ENCODE measurements around the gene IQSEC3.

Gene IQSEC3

DNA sequence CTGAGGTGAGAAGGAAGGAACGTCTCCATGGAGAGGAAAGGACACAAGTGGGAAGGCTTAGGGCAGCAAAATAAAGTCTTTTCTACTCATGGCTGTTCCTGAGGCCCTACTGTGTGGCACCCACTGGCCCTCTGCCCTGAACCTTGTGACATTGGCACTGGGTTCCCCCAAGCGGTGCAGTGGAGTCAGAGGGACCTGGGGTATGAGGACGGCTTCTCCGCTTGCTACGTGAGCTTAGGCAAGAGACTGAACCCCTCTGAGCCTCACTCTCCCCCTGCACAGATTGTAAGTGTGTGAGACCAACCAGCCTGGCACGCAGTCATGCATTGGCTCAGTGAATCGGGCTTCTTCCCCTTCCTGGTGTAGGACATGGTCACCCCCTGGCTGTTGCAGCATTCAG is 127.7 kb downstream of the IQSEC3 start:
- Histone ChIP-seq H3K4me1 (ENCODE audit: control insufficient read depth, insufficient read depth, low read length, poor library complexity, severe bottlenecking) (peaks cover 7% of the 10 kb centered on the region), H3K36me3 (ENCODE audit: control insufficient read depth, insufficient read depth, low read length) (no peaks in the 10 kb centered on the region), H3K9me3 (ENCODE audit: control insufficient read depth, low read length) (no peaks in the 10 kb centered on the region), H3K4me3 (ENCODE audit: extremely low read depth, insufficient read depth, low read length, poor library complexity, severe bottlenecking) (no peak overlapping the region), H3K27ac (ENCODE audit: low read depth, low read length, severe bottlenecking) (no peak overlapping the region)
- 89 to 93% methylated on average over 6 to 7 of the region's 7 CpGs for WGBS, 2 experiments (ENCODE audit: insufficient coverage in 2 of 2)

DNA sequence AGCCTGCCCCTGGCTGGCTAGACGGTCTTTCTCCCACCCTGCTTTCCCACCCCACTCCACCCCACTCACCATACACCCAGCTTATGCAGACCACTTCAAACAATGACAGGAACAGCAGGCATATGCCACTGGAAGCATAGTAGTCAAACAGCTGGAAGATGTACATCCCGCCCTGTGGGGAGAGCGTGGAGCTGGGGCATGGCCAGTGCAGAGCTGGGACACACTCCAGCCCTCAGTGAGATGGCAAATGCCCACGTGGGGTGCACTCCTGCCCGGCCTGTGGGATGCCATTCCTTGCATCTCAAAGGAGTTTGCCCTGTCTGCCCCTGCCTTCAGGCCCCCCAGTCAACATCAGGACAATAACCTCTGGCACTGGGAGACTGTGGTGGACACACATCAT is 128.6 kb downstream of the IQSEC3 start:
- Histone ChIP-seq H3K36me3 (ENCODE audit: control insufficient read depth, insufficient read depth, low read length) (no peaks in the 10 kb centered on the region), H3K4me1 (ENCODE audit: control insufficient read depth, insufficient read depth, low read length, poor library complexity, severe bottlenecking) (peaks cover 12% of the 10 kb centered on the region), H3K27ac (ENCODE audit: low read depth, low read length, severe bottlenecking) (no peak overlapping the region), H3K4me3 (ENCODE audit: extremely low read depth, insufficient read depth, low read length, poor library complexity, severe bottlenecking) (no peak overlapping the region), H3K9me3 (ENCODE audit: control insufficient read depth, low read length) (no peaks in the 10 kb centered on the region)
- WGBS, 2 experiments (ENCODE audit: insufficient coverage in 2 of 2) = 66 to 79% methylated on average over 4 to 5 of the region's 5 CpGs

- H3K9me3 ChIP-seq (ENCODE audit: control insufficient read depth, low read length) = no peaks in the 10 kb centered on the region
- H3K4me3 ChIP-seq (ENCODE audit: extremely low read depth, insufficient read depth, low read length, poor library complexity, severe bottlenecking) = no peak overlapping the region
- peaks cover 12% of the 10 kb centered on the region for H3K4me1 ChIP-seq (ENCODE audit: control insufficient read depth, insufficient read depth, low read length, poor library complexity, severe bottlenecking)
- no peak overlapping the region for H3K27ac ChIP-seq (ENCODE audit: low read depth, low read length, severe bottlenecking)
- WGBS, 2 experiments (ENCODE audit: insufficient coverage in 2 of 2) = 93 to 96% methylated on average over 13 to 14 of the region's 15 CpGs
- no peaks in the 10 kb centered on the region for H3K36me3 ChIP-seq (ENCODE audit: control insufficient read depth, insufficient read depth, low read length)
Measured at GRCh38 chr12:195951-196350, 129.4 kb downstream of the IQSEC3 start.

DNA sequence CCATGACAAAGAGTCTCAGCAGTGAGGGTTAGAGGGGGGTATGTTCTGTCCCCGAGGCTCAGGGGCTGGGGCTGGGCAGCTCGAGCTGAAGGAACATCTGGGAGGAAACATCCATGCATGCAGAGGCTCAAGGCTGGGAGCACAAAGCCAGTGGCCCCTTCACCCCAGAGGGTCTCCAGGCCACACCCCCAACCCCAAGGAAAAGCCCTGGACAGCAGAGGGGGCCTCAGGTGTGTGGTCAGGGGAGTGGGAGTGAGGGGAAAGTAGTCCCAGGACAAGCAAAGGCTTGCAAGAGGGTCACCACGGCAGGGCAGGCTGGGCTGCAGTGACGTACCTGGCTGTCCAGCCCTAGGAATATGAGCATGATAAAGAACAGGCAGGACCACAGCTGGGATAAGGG is 129.9 kb downstream of the IQSEC3 start:
- no peaks in the 10 kb centered on the region for H3K9me3 ChIP-seq (ENCODE audit: control insufficient read depth, low read length)
- H3K4me3 ChIP-seq (ENCODE audit: extremely low read depth, insufficient read depth, low read length, poor library complexity, severe bottlenecking) = no peak overlapping the region
- WGBS, 2 experiments (ENCODE audit: insufficient coverage in 2 of 2) = 57 to 83% methylated on average over 3 to 4 of the region's 4 CpGs
- peaks cover 12% of the 10 kb centered on the region for H3K4me1 ChIP-seq (ENCODE audit: control insufficient read depth, insufficient read depth, low read length, poor library complexity, severe bottlenecking)
- H3K27ac ChIP-seq (ENCODE audit: low read depth, low read length, severe bottlenecking) = no peak overlapping the region
- H3K36me3 ChIP-seq (ENCODE audit: control insufficient read depth, insufficient read depth, low read length) = no peaks in the 10 kb centered on the region

DNA sequence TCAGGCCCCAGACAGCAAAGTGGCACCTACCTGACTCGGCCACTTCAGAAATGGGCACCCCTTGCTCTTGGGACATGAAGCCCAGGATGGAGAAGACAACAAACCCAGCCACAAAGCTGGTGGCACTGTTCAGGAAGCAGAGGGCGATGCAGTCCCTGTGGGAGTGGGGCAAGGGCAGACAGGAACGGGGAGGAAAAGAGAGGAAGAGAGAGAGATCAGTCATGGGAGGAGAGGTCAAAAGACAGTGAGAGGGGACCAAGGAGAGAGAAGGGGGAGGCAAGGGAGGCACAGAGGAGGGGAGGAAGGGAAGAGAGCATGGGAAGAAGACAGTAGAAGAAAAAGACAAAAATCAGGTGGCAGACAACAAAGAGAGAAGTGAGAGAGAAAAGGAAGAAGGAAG is 130.8 kb downstream of the IQSEC3 start:
- Histone ChIP-seq H3K9me3 (ENCODE audit: control insufficient read depth, low read length) (no peaks in the 10 kb centered on the region), H3K27ac (ENCODE audit: low read depth, low read length, severe bottlenecking) (no peak overlapping the region), H3K4me1 (ENCODE audit: control insufficient read depth, insufficient read depth, low read length, poor library complexity, severe bottlenecking) (peaks cover 12% of the 10 kb centered on the region), H3K4me3 (ENCODE audit: extremely low read depth, insufficient read depth, low read length, poor library complexity, severe bottlenecking) (no peak overlapping the region), H3K36me3 (ENCODE audit: control insufficient read depth, insufficient read depth, low read length) (no peaks in the 10 kb centered on the region)
- 86% methylated on average over 3 of the region's 3 CpGs; no CpG with 5 or more reads in 1 of the 2 experiments for WGBS, 2 experiments (ENCODE audit: insufficient coverage in 2 of 2)

- no peaks in the 10 kb centered on the region for H3K36me3 ChIP-seq (ENCODE audit: control insufficient read depth, insufficient read depth, low read length)
- peaks cover 12% of the 10 kb centered on the region for H3K4me1 ChIP-seq (ENCODE audit: control insufficient read depth, insufficient read depth, low read length, poor library complexity, severe bottlenecking)
- no peaks in the 10 kb centered on the region for H3K9me3 ChIP-seq (ENCODE audit: control insufficient read depth, low read length)
- H3K4me3 ChIP-seq (ENCODE audit: extremely low read depth, insufficient read depth, low read length, poor library complexity, severe bottlenecking) = no peak overlapping the region
- 90 to 98% methylated on average over 5 of the region's 11 CpGs for WGBS, 2 experiments (ENCODE audit: insufficient coverage in 2 of 2)
- H3K27ac ChIP-seq (ENCODE audit: low read depth, low read length, severe bottlenecking) = no peak overlapping the region
Measured at GRCh38 chr12:197911-198695, 131.5 kb downstream of the IQSEC3 start.

- no peak overlapping the region for H3K4me3 ChIP-seq (ENCODE audit: extremely low read depth, insufficient read depth, low read length, poor library complexity, severe bottlenecking)
- WGBS, 2 experiments (ENCODE audit: insufficient coverage in 2 of 2) = 80 to 83% methylated on average over 7 to 8 of the region's 9 CpGs
- H3K36me3 ChIP-seq (ENCODE audit: control insufficient read depth, insufficient read depth, low read length) = no peaks in the 10 kb centered on the region
- no peak overlapping the region for H3K27ac ChIP-seq (ENCODE audit: low read depth, low read length, severe bottlenecking)
- peaks cover 13% of the 10 kb centered on the region for H3K4me1 ChIP-seq (ENCODE audit: control insufficient read depth, insufficient read depth, low read length, poor library complexity, severe bottlenecking)
- H3K9me3 ChIP-seq (ENCODE audit: control insufficient read depth, low read length) = no peaks in the 10 kb centered on the region
Measured at GRCh38 chr12:198705-199104, 132.1 kb downstream of the IQSEC3 start.

- Histone ChIP-seq H3K9me3 (ENCODE audit: control insufficient read depth, low read length) (no peaks in the 10 kb centered on the region), H3K4me3 (ENCODE audit: extremely low read depth, insufficient read depth, low read length, poor library complexity, severe bottlenecking) (no peak overlapping the region), H3K27ac (ENCODE audit: low read depth, low read length, severe bottlenecking) (no peak overlapping the region), H3K36me3 (ENCODE audit: control insufficient read depth, insufficient read depth, low read length) (no peaks in the 10 kb centered on the region), H3K4me1 (ENCODE audit: control insufficient read depth, insufficient read depth, low read length, poor library complexity, severe bottlenecking) (peaks cover 19% of the 10 kb centered on the region)
- 74 to 96% methylated on average over 3 of the region's 8 CpGs for WGBS, 2 experiments (ENCODE audit: insufficient coverage in 2 of 2)
Measured at GRCh38 chr12:201361-201760, 134.8 kb downstream of the IQSEC3 start.

- 19 to 29% methylated on average over 9 to 10 of the region's 15 CpGs for WGBS, 2 experiments (ENCODE audit: insufficient coverage in 2 of 2)
- H3K9me3 ChIP-seq (ENCODE audit: control insufficient read depth, low read length) = no peaks in the 10 kb centered on the region
- H3K27ac ChIP-seq (ENCODE audit: low read depth, low read length, severe bottlenecking) = no peak overlapping the region
- no peak overlapping the region for H3K4me3 ChIP-seq (ENCODE audit: extremely low read depth, insufficient read depth, low read length, poor library complexity, severe bottlenecking)
- H3K36me3 ChIP-seq (ENCODE audit: control insufficient read depth, insufficient read depth, low read length) = no peaks in the 10 kb centered on the region
- H3K4me1 ChIP-seq (ENCODE audit: control insufficient read depth, insufficient read depth, low read length, poor library complexity, severe bottlenecking) = peaks cover 19% of the 10 kb centered on the region
Measured at GRCh38 chr12:202081-202731, 135.6 kb downstream of the IQSEC3 start.

DNA sequence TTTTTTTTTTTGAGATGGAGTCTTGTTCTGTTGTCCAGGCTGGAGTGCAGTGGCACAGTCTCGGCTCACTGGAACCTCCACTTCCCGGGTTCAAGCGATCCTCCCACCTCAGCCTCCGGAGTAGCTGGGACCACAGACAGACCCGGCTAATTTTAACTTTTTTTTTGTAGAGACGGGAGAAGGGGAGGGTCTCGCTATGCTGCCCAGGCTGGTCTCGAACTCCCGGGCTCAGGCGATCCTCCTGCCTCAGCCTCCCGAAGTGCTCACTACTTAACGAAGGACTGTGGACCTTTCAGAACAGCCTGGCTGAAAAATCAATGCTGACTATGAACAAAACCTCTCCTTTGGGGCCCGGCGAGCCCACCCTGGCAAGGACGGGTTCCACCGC is 136.5 kb downstream of the IQSEC3 start:
- WGBS, 2 experiments (ENCODE audit: insufficient coverage in 2 of 2) = 48 to 50% methylated on average over 14 to 15 of the region's 16 CpGs
- H3K4me1 ChIP-seq (ENCODE audit: control insufficient read depth, insufficient read depth, low read length, poor library complexity, severe bottlenecking) = peaks cover 19% of the 10 kb centered on the region
- no peaks in the 10 kb centered on the region for H3K36me3 ChIP-seq (ENCODE audit: control insufficient read depth, insufficient read depth, low read length)
- H3K9me3 ChIP-seq (ENCODE audit: control insufficient read depth, low read length) = no peaks in the 10 kb centered on the region
- no peak overlapping the region for H3K27ac ChIP-seq (ENCODE audit: low read depth, low read length, severe bottlenecking)
- H3K4me3 ChIP-seq (ENCODE audit: extremely low read depth, insufficient read depth, low read length, poor library complexity, severe bottlenecking) = peak overlapping the region; percentile 54

All from mesodermal cell (in vitro differentiated cells).